Endodermal cell (in vitro differentiated cells): Measurements from ENCODE around the gene UQCC2. TPM values are rescaled to one million over a fixed set of nuclear protein-coding genes. Genes with fewer than 3 reads are reported as not detected.
A peak's percentile ranks its signal among the peaks of the same experiment; 100 is the strongest.

Experiments used
- DNase-seq: peaks from one replicate; pipeline ENCODE4 v3.0.0-alpha.2; 2017
- H3K27ac ChIP-seq: 2 replicates; pipeline ENCODE4 v1.5.1; 2013; ENCODE audit warnings: mild to moderate bottlenecking, low read depth, low read length, moderate library complexity
- H3K27me3 ChIP-seq: 2 replicates; pipeline ENCODE4 v1.6.1; 2013; ENCODE audit warnings: mild to moderate bottlenecking, low read length, moderate library complexity; ENCODE audit not compliant: insufficient read depth, control insufficient read depth, poor library complexity, severe bottlenecking
- H3K36me3 ChIP-seq: 2 replicates; pipeline ENCODE4 v1.7.0; 2013; ENCODE audit warnings: mild to moderate bottlenecking, low read length, moderate library complexity; ENCODE audit not compliant: control insufficient read depth, insufficient read depth
- H3K4me1 ChIP-seq: one replicate; pipeline ENCODE4 v1.7.0; 2013; ENCODE audit warnings: low read length; ENCODE audit not compliant: control insufficient read depth, insufficient read depth
- H3K4me3 ChIP-seq: 2 replicates; pipeline ENCODE4 v1.5.1; 2013; ENCODE audit warnings: mild to moderate bottlenecking, low read length, moderate library complexity
- H3K9ac ChIP-seq: 2 replicates; pipeline ENCODE4 v1.6.1; 2013; ENCODE audit warnings: mild to moderate bottlenecking, low read length, moderate library complexity; ENCODE audit not compliant: poor library complexity, severe bottlenecking; ENCODE audit errors: extremely low read depth
- H3K9me3 ChIP-seq: 2 replicates; pipeline ENCODE4 v1.6.1; 2013; ENCODE audit warnings: mild to moderate bottlenecking, low read length, moderate library complexity; ENCODE audit not compliant: control insufficient read depth
- H3K27ac Mint-ChIP-seq: 2 replicates; pipeline ENCODE4 v1.8.0; 2020; ENCODE audit warnings: mixed read lengths
- H3K27me3 Mint-ChIP-seq: 2 replicates; pipeline ENCODE4 v1.8.0; 2021; ENCODE audit warnings: mild to moderate bottlenecking, mixed read lengths; ENCODE audit not compliant: insufficient read depth
- H3K36me3 Mint-ChIP-seq: 2 replicates; pipeline ENCODE4 v1.8.0; 2020; ENCODE audit warnings: low read depth, mixed read lengths
- H3K4me1 Mint-ChIP-seq: 2 replicates; pipeline ENCODE4 v1.8.0; 2020; ENCODE audit warnings: mixed read lengths
- H3K4me3 Mint-ChIP-seq: 2 replicates; pipeline ENCODE4 v1.8.0; 2020; ENCODE audit warnings: mild to moderate bottlenecking, moderate library complexity, mixed read lengths
- H3K9me3 Mint-ChIP-seq: 2 replicates; pipeline ENCODE4 v1.8.0; 2020; ENCODE audit warnings: mild to moderate bottlenecking, mixed read lengths
- WGBS, 2 experiments: methylation state at CpG; one replicate each; pipeline versions ENCODE4 v1.1.5 to v1.1.7; 2013; ENCODE audit warnings: missing lambda C conversion rate in 2 of 2, mixed read lengths in 1 of 2; ENCODE audit not compliant: insufficient coverage in 1 of 2, insufficient read length in 1 of 2; 5-methylcytosine and 5-hydroxymethylcytosine counted together
- total RNA-seq, 2 donors: library from RNA; stranded (reverse); fragmentation: NEBNext Ultra II Directional in 1 of 2; extraction: Animal tissue kit (Norgen Biotek cat#: 25700) in 1 of 2; gene quantifications; 2 replicates in 1 of 2; 3 replicates in 1 of 2; pipeline ENCODE4 v1.2.1, GENCODE V29; 2021
- TF ChIP-seq, protein P1 (sequence below): fragments of 200-600 bp; sonication (generic); conservative IDR thresholded peaks from 2 replicates; pipeline ENCODE4 v1.5.0; 2021; ENCODE audit warnings: antibody characterized with exemption, mild to moderate bottlenecking

Gene UQCC2
- total RNA-seq, 2 donors from 2014 or later: 120 to 174 TPM

GRCh38 chr6:33731035-33731434 is 19.5 kb upstream of the UQCC2 start:
- Mint-ChIP-seq H3K4me3 (no peak overlapping the region), H3K27me3 (peaks cover 1% of the 10 kb centered on the region), H3K27ac (peak overlapping the region; percentile 12), H3K4me1 (peaks cover 18% of the 10 kb centered on the region), H3K36me3 (no peaks in the 10 kb centered on the region), H3K9me3 (no peaks in the 10 kb centered on the region)
- TF ChIP-seq, protein P1, sequence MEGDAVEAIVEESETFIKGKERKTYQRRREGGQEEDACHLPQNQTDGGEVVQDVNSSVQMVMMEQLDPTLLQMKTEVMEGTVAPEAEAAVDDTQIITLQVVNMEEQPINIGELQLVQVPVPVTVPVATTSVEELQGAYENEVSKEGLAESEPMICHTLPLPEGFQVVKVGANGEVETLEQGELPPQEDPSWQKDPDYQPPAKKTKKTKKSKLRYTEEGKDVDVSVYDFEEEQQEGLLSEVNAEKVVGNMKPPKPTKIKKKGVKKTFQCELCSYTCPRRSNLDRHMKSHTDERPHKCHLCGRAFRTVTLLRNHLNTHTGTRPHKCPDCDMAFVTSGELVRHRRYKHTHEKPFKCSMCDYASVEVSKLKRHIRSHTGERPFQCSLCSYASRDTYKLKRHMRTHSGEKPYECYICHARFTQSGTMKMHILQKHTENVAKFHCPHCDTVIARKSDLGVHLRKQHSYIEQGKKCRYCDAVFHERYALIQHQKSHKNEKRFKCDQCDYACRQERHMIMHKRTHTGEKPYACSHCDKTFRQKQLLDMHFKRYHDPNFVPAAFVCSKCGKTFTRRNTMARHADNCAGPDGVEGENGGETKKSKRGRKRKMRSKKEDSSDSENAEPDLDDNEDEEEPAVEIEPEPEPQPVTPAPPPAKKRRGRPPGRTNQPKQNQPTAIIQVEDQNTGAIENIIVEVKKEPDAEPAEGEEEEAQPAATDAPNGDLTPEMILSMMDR: no peak
- Histone ChIP-seq H3K9ac (no peak overlapping the region), H3K4me1 (no peaks in the 10 kb centered on the region), H3K36me3 (no peaks in the 10 kb centered on the region), H3K4me3 (no peak overlapping the region), H3K27me3 (no peaks in the 10 kb centered on the region), H3K9me3 (no peaks in the 10 kb centered on the region), H3K27ac (no peak overlapping the region)
- 83 to 91% methylated on average over 5 to 7 of the region's 7 CpGs for WGBS, 2 experiments
- no peak for DNase-seq

DNA sequence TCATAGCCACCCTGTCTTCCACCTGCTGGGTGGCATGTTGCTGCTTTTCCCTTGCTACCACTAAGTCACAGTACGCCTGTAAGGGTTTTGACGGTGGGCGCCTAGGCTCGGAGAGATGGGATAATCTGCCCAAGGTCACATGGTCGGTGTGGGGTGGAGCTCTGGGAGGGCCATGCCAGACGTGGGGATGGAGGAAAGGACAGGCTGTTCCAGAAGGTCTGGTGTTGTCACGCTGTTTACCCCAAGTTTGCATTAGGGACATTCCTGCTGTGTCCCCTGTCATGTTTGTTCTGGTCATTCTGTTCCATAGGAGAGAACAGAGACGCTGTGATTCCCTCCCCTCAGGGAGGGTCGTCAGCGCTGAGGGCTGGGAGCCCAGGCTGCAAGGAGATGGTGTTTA is 19.1 kb upstream of the UQCC2 start:
- H3K9me3 ChIP-seq: no peaks in the 10 kb centered on the region
- Mint-ChIP-seq H3K36me3 (no peaks in the 10 kb centered on the region), H3K9me3 (no peaks in the 10 kb centered on the region), H3K27ac (peak overlapping the region; percentile 12), H3K4me3 (no peak overlapping the region), H3K4me1 (peaks cover 18% of the 10 kb centered on the region), H3K27me3 (peaks cover 1% of the 10 kb centered on the region)
- no peak for DNase-seq
- H3K4me1 ChIP-seq: no peaks in the 10 kb centered on the region
- no peaks in the 10 kb centered on the region for H3K36me3 ChIP-seq
- no peaks in the 10 kb centered on the region for H3K27me3 ChIP-seq
- H3K4me3 ChIP-seq: no peak overlapping the region
- TF ChIP-seq, protein P1: no peak
- no peak overlapping the region for H3K27ac ChIP-seq
- 78 to 83% methylated on average over 8 to 10 of the region's 10 CpGs for WGBS, 2 experiments
- no peak overlapping the region for H3K9ac ChIP-seq

DNA sequence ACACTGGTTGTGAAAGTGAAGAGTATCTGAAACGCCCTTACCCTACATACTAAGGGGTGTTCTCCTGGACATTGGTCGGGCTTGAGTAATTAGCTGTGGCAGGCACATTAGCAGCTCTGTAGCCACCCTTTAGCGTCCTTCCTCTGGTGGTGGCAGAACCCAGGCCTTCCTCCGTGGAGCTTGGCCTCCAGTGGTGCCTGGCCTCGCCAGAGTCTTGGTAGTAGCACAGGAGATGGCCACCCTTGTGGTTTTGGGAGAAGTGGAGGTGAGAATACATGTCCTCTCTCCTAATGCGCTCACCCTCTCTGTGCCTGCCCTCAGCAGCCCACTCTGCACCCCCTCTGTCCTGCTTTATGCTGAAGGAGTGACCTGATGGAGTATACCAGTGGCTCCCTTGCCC is 17.6 kb upstream of the UQCC2 start:
- Mint-ChIP-seq H3K4me1 (peaks cover 18% of the 10 kb centered on the region), H3K4me3 (no peak overlapping the region), H3K9me3 (no peaks in the 10 kb centered on the region), H3K27ac (no peak overlapping the region), H3K27me3 (peaks cover 1% of the 10 kb centered on the region), H3K36me3 (no peaks in the 10 kb centered on the region)
- Histone ChIP-seq H3K4me3 (no peak overlapping the region), H3K27me3 (no peaks in the 10 kb centered on the region), H3K9ac (no peak overlapping the region), H3K9me3 (no peaks in the 10 kb centered on the region), H3K4me1 (no peaks in the 10 kb centered on the region), H3K36me3 (no peaks in the 10 kb centered on the region), H3K27ac (no peak overlapping the region)
- TF ChIP-seq, protein P1: no peak
- 95 to 100% methylated on average over 4 to 6 of the region's 6 CpGs for WGBS, 2 experiments
- no peak for DNase-seq
